WI38 (cell line): ENCODE measurements around the gene HSPA1L.
"Not testable (repeated sequence)": the region's sequence is repeated elsewhere in the genome, so short reads cannot be mapped to it uniquely, and the experiment has no call there.

Experiments
- H3K4me3 ChIP-seq: 2 replicates; pipeline ENCODE4 v1.5.1; 2011; ENCODE audit warnings: low read depth, mild to moderate bottlenecking, control low read depth, low read length
- TF ChIP-seq, protein P1 (sequence below): IDR thresholded peaks from 2 replicates; pipeline ENCODE4 v1.5.1; 2012; ENCODE audit warnings: low read depth, mild to moderate bottlenecking, control low read depth, low read length

HSPA1L gene

DNA sequence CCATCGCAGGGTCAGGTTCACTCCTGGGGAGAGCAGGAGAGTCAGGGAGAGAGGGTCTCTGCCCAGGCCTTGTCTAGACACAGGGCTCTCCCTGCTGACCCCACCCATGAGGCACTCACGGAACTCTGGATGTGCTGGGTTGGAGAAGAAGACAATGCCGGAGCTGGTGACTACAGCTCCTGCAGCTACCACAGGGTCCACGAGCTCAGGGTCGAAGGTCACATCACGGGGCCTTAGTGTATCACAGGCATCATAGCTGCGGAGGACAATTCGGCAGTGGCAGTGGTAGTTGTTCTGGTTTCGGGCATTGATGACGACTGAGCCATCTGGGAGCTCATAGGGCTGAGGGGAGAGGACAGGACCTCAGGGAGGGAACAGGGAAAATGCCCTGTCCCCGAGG, 44.8 kb upstream of the HSPA1L start:
- H3K4me3 ChIP-seq = no peak overlapping the region
- TF ChIP-seq, protein P1, sequence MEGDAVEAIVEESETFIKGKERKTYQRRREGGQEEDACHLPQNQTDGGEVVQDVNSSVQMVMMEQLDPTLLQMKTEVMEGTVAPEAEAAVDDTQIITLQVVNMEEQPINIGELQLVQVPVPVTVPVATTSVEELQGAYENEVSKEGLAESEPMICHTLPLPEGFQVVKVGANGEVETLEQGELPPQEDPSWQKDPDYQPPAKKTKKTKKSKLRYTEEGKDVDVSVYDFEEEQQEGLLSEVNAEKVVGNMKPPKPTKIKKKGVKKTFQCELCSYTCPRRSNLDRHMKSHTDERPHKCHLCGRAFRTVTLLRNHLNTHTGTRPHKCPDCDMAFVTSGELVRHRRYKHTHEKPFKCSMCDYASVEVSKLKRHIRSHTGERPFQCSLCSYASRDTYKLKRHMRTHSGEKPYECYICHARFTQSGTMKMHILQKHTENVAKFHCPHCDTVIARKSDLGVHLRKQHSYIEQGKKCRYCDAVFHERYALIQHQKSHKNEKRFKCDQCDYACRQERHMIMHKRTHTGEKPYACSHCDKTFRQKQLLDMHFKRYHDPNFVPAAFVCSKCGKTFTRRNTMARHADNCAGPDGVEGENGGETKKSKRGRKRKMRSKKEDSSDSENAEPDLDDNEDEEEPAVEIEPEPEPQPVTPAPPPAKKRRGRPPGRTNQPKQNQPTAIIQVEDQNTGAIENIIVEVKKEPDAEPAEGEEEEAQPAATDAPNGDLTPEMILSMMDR = no peak

DNA sequence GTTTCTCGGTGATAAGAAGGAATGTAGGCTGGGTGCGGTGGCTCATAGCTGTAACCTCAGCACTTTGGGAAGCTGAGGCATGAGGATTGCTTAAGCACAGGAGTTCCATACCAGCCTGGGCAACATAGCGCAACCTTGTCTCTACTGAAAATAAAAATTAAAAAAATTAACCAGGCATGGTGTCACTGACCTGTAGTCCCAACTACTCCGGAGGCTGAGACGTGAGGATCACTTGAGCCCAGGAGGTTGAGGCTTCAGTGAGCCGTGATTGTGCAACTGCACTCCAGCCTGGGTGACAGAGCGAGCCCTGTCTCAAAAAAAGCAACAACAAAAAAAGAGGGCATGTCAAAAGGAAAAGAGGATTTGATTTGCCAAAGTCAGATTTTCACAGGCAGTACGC, 43.6 kb upstream of the HSPA1L start:
- no peak overlapping the region for H3K4me3 ChIP-seq

DNA sequence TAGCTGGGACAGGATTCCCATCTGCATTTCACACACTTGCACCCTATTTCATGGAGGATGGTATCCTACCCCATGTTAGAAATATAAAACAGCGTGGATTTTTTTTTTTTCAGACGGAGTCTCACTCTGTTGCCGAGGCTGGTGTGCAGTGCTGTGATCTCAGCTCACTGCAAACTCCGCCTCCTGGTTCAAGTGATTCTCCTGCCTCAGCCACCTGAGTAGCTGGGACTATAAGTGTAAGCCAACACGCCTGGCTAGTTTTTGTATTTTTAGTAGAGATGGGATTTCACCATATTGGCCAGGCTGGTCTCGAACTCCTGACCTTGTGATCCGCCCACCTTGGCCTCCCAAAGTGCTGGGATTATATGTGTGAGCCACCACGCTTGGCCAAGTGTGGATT, 42.7 kb upstream of the HSPA1L start:
- H3K4me3 ChIP-seq = not testable (repeated sequence)

More for the DNA sequence above, 43.6 kb upstream of the HSPA1L start:
- TF ChIP-seq, protein P1 = no peak

DNA sequence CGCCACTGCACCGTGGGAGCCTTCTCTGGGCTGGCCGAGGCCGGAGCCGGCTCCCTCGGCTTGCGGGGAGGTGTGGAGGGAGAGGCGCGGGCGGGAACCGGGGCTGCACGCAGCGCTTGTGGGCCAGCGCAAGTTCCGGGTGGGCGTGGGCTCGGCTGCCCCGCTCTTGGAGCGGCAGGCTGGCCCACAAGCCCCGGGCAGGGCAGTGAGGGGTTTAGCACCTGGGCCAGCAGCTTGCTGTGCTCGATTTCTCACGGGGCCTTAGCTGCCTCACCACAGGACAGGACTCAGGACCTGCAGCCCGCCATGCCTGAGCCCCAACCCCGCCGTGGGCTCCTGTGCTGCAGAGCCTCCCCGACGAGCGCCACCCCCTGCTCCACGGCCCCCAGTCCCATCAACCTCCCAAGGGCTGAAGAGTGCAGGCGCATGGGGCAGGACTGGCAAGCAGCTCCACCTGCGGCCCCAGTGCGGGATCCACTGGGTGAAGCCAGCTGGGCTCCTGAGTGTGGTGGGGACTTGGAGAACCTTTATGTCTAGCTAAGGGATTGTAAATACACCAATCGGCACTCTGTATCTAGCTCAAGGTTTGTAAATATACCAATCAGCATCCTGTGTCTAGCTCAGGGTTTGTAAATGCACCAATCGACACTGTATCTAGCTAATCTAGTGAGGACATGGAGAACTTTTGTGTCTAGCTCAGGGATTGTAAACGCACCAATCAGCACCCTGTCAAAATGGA, 37.1 kb upstream of the HSPA1L start:
- H3K4me3 ChIP-seq = not testable (repeated sequence)

DNA sequence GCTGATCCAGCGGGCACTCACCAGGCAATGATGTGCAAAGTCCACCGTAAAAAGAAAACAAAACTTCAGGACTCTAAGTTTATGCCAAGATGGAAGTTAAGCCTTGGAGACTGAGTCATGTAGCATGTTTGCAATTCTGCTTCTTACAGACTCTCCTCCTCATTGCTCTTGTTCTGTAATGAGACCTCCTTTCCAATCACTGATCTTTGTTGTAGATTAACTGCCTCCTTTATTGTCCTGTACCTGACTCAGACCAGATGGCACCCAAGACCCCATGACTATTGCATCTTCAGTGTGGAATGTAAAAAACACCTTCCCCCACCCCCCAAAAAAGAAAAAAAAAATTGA, 36.4 kb upstream of the HSPA1L start:
- TF ChIP-seq, protein P1 = no peak
- H3K4me3 ChIP-seq = no peak overlapping the region

DNA sequence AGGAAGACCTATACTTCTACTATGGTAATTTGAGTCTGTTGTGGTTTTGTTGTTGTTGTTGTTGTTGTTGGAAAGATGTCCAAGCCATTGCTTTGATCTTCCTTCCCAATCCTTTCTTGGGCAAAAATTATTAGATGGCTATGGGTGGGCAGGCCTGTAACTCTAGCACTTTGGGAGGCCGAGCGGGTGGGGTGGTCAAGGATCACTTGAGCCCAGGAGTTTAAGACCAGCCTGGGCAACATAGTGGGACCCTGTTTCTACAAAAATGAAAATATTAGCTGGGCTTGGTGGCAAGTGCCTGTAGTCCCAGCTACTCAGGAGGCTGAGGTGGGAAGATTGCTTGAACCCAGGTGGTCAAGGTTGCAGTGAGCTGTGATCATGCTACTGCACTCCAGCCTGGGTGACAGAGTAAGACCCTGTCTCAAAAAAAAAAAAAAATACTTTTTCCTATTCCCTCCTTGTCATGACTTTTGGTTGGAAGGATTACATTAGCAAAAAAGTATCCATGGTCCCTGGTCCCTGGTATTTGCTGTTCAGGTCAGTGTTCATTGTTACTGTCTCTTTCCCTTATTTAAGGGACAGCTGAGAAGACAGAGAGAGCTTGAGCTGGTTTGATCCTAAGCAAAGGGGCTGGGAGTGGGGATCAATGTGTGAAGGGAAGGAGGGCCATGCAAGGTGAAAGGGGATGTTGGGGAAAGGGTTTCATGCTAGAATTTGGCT, 35.8 kb upstream of the HSPA1L start:
- no peak overlapping the region for H3K4me3 ChIP-seq
- TF ChIP-seq, protein P1 = no peak

DNA sequence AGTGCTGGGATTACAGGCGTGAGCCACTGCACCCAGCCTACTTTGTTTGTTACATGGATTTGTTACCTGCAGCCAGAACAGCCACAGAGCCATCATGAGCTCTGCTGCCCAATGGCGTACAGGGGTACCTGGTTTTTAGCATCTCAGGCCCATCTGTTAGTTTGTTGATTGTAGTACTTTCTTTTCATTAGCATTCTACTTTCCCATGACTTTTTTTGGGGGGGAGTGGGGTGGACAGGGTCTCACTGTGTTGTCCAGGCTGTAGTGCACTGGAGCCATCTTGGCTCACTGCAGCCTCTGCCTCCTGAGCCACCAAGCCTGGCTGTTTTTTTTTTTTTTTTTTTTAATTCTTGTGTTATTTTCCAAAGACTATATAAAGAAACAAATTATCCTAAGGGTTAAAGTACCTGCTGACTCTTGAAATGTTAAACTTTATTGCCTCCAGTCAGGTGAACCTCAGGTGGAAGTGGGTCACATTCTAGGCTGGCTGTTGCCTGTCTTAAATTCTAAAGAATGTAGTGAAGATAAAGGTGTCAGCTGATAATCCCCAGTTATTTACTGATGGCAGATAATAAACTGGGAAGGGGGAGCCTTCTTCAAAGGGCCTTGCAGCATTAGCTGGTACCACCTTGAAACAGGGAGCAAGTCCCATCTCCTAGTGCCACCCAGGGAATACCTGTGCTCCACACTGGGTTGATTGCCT, 32.3 kb upstream of the HSPA1L start:
- TF ChIP-seq, protein P1 = no peak
- H3K4me3 ChIP-seq = no peak overlapping the region

DNA sequence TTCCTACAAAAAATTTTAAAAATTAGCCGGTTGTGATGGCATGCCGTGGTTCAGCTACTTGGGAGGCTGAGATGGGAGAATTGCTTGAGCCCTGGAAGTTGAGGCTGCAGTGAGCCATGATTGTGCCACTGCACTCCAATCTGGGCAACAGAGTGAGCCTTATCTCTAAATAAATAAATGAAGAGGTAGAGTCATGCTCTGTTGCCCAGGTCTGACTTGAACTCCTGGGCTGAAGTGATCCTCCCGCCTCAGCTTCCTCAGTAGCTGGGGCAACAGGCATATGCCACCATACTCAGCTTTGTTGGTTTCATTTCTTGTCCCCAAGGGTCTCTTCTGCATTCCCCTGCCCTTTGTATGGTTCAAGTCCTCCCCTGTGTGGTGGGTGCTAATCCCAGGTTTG, 29.4 kb upstream of the HSPA1L start:
- TF ChIP-seq, protein P1 = no peak
- H3K4me3 ChIP-seq = no peak overlapping the region
